ENCODE data around the gene SLC49A4. TPM values are rescaled to one million over a fixed set of nuclear protein-coding genes. Genes with fewer than 3 reads are reported as not detected.

SLC49A4 gene
- total and polyA plus RNA-seq, 3 donors from 2014 or later: 12.4 to 23.7 (median 17.7) TPM

DNA sequence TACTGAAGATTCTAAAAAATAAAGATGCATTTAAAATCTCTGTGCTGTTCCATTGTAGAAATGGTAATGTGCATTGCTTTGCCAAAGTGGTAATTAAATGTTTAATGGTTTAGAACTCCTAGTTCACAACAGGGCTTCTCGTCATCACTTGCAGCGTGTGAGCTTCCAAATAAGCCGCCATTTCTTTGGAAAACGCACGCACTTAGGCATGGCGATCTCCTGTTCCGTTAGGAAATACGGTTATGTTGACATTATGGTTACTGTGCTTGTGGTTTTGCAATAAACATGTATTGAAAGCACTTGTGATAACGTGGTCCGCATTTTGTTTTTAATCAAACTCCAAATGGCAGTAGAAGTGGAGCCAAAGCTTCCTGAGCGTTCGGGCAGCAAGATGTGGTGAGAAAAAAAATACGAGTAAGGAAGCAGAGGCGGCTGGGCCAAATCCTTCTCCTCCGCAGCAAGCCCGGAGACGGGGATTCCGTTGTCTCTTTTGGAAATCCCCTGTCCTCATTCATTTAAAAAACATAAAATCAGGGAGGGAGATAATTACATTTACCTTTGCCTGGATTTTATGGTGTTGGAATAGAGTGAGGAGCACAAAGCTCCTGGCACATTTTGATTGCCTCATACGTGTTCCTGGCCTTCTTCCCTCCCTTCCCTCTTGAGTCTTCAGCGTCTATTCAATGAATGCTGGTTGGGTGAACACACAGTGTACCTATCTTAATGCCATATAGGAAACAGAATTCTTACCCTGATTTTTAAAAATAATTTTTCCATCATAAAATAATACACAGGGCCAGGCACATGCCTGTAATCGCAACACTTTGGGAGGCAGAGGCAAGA is 97.5 kb downstream of the SLC49A4 start:
- Histone ChIP-seq H3K36me3 (ENCODE audit: low read depth, missing control alignments) (no peaks in the 10 kb centered on the region), H3K9me3 (no peaks in the 10 kb centered on the region), H3K27me3 (no peaks in the 10 kb centered on the region), H3K4me3 (no peak overlapping the region), H3K27ac (no peak overlapping the region), H3K4me1 (no peaks in the 10 kb centered on the region)
- TF ChIP-seq POLR2A (IDR thresholded peaks at IDR 0.05): no peak
- TF ChIP-seq, protein P1, sequence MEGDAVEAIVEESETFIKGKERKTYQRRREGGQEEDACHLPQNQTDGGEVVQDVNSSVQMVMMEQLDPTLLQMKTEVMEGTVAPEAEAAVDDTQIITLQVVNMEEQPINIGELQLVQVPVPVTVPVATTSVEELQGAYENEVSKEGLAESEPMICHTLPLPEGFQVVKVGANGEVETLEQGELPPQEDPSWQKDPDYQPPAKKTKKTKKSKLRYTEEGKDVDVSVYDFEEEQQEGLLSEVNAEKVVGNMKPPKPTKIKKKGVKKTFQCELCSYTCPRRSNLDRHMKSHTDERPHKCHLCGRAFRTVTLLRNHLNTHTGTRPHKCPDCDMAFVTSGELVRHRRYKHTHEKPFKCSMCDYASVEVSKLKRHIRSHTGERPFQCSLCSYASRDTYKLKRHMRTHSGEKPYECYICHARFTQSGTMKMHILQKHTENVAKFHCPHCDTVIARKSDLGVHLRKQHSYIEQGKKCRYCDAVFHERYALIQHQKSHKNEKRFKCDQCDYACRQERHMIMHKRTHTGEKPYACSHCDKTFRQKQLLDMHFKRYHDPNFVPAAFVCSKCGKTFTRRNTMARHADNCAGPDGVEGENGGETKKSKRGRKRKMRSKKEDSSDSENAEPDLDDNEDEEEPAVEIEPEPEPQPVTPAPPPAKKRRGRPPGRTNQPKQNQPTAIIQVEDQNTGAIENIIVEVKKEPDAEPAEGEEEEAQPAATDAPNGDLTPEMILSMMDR (IDR thresholded peaks at IDR 0.05): no peak
- no peak for DNase-seq
- intact Hi-C loops (cut with DNase I; ENCODE audit: low total_unique reads): no loop called here
- 63 to 67% methylated on average over 21 of the region's 21 CpGs for WGBS, 2 donors

DNA sequence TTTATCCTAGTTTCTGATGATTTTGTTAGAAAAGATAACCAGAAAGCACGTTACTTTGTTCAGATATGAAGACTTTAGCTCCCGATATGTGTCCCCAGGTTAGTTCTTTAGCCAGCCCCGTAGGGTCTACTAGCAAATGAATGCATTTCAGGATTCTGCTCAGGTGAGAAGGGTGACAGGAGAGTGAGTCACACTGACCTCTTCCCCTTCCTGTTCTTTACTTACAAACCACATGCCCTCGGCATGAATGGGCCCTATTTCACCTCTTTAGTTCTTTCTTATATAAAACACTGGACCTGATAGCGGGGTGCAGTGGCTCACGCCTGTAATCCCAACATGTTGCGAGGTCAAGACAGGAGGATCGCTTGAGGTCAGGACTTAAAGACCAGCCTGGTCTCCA is 98.4 kb downstream of the SLC49A4 start:
- Histone ChIP-seq H3K27ac (no peak overlapping the region), H3K27me3 (no peaks in the 10 kb centered on the region), H3K36me3 (ENCODE audit: low read depth, missing control alignments) (no peaks in the 10 kb centered on the region), H3K4me3 (no peak overlapping the region), H3K9me3 (no peaks in the 10 kb centered on the region), H3K4me1 (no peaks in the 10 kb centered on the region)
- WGBS, 2 donors: 90 to 94% methylated on average over 8 of the region's 8 CpGs
- intact Hi-C loops (cut with DNase I; ENCODE audit: low total_unique reads): no loop called here
- TF ChIP-seq, protein P1 (IDR thresholded peaks at IDR 0.05): no peak
- no peak for DNase-seq

DNA sequence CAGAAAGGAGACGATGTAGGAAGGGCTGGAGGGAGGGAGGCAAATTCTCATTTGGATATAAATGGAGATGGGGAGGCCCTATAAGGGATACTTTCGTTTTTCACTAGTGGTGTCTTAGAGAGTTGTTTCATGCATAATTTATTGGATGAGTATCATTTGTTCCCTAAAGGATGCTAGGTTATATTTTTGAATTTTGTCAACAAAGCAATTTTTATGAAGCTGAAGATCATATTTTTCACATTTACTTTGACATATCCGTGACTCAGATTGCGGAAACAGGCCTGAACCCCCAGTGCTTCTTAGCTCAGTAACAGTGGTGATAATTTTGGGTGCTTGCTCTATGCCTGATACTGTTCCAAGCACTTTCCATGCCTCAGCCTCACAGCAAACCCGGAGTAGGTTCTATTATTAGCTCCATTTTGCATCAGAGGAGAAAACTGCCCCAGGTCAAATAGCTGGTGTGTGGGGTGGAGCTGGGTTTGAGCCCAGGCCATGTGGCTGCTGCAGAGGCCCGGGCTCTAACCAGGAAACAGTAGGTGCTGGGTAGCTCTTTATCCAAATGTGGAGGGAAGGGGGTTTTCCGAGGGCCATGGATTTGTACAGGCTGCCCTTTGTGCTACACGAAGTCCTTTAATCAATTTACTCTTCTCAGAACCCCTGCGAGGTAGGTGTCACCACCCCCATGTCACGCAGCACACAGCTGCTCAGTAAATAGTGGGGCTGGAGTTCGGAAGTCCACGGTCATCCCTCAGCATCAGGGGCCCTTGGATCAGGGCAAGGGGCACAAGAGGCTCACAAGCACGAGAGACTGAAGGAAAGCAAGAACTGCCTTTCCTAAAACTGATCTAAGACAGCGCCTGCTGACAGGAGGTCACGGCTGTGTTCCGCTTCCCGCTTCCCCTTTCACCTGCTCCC is 99.1 kb downstream of the SLC49A4 start:
- H3K9me3 ChIP-seq: no peaks in the 10 kb centered on the region
- H3K27ac ChIP-seq: no peak overlapping the region
- intact Hi-C loops (cut with DNase I; ENCODE audit: low total_unique reads): no loop called here
- H3K36me3 ChIP-seq (ENCODE audit: low read depth, missing control alignments): no peaks in the 10 kb centered on the region
- H3K4me3 ChIP-seq: no peak overlapping the region
- 78 to 85% methylated on average over 15 to 17 of the region's 17 CpGs for WGBS, 2 donors
- no peaks in the 10 kb centered on the region for H3K27me3 ChIP-seq
- DNase-seq: no peak
- no peak for TF ChIP-seq POLR2A (IDR thresholded peaks at IDR 0.05)
- TF ChIP-seq, protein P1 (IDR thresholded peaks at IDR 0.05): no peak
- no peaks in the 10 kb centered on the region for H3K4me1 ChIP-seq

DNA sequence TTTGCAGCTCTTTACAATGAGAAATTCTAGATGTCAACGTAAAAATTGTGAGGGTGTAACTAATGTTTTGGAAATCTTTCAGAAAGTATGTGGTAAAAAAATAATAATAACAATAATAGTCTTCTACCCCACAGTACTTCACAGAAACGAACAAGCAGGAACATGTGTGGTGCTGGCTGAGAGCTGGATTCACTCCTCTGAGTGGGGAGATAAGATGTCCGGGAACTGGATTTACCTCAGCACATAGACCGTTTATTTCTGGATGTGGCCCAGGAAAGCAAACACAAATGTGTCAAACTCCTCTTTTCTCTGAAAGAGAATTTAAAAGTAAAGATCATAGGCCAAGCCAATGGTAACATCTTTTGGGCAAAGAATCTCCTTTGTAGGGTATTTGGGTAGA is 103.4 kb downstream of the SLC49A4 start:
- H3K4me3 ChIP-seq: no peak overlapping the region
- 34 to 53% methylated on average over 4 of the region's 4 CpGs for WGBS, 2 donors

More for the DNA sequence above, 103.4 kb downstream of the SLC49A4 start:
- no peaks in the 10 kb centered on the region for H3K36me3 ChIP-seq (ENCODE audit: low read depth, missing control alignments)
- H3K4me1 ChIP-seq: no peaks in the 10 kb centered on the region
- intact Hi-C loops (cut with DNase I; ENCODE audit: low total_unique reads): no loop called here
- TF ChIP-seq POLR2A (IDR thresholded peaks at IDR 0.05): no peak
- TF ChIP-seq, protein P1 (IDR thresholded peaks at IDR 0.05): no peak
- H3K9me3 ChIP-seq: no peaks in the 10 kb centered on the region
- H3K27me3 ChIP-seq: no peaks in the 10 kb centered on the region
- no peak overlapping the region for H3K27ac ChIP-seq
- no peak for DNase-seq

Data from testis (tissue), 3 donors.